OCI-LY1 (cell line): ENCODE data around the gene NR4A3.
A peak's percentile ranks its signal among the peaks of the same experiment; 100 is the strongest.

Experiments
- H2AFZ ChIP-seq: fragments of 200-600 bp; sonication (generic), shearing (Covaris generic); 2 replicates; pipeline ENCODE4 v1.6.0; 2014; ENCODE audit warnings: antibody characterized with exemption, mild to moderate bottlenecking, low read length
- H3F3A ChIP-seq: fragments of 200-600 bp; sonication (generic), shearing (Covaris generic); 2 replicates; pipeline ENCODE4 v1.6.0; 2014; ENCODE audit warnings: mild to moderate bottlenecking, antibody characterized with exemption, low read length, moderate library complexity; ENCODE audit not compliant: insufficient read depth
- H3K27ac ChIP-seq: fragments of 200-600 bp; sonication (generic); 2 replicates; pipeline ENCODE4 v1.5.1; 2014; ENCODE audit warnings: low read length, mixed run types, mild to moderate bottlenecking, low read depth; ENCODE audit not compliant: poor library complexity, severe bottlenecking
- H3K27me3 ChIP-seq: fragments of 200-600 bp; sonication (generic); 2 replicates; pipeline ENCODE4 v1.6.0; 2014; ENCODE audit warnings: antibody characterized with exemption, mild to moderate bottlenecking, low read length, moderate library complexity; ENCODE audit not compliant: insufficient read depth
- H3K36me3 ChIP-seq: fragments of 200-600 bp; sonication (generic); 2 replicates; pipeline ENCODE4 v1.6.1; 2014; ENCODE audit warnings: mild to moderate bottlenecking, antibody characterized with exemption, low read length, moderate library complexity, mixed read lengths; ENCODE audit not compliant: insufficient read depth
- H3K4me1 ChIP-seq: fragments of 200-600 bp; sonication (generic); 2 replicates; pipeline ENCODE4 v1.5.1; 2014; ENCODE audit warnings: mild to moderate bottlenecking, low read length, moderate library complexity; ENCODE audit not compliant: insufficient read depth, severe bottlenecking
- H3K4me2 ChIP-seq: fragments of 200-600 bp; sonication (generic), shearing (Covaris generic); 2 replicates; pipeline ENCODE4 v1.6.1; 2014; ENCODE audit warnings: low read length
- H3K4me3 ChIP-seq: fragments of 200-600 bp; sonication (generic); 2 replicates; pipeline ENCODE4 v1.5.1; 2014; ENCODE audit warnings: low read length, low read depth, mild to moderate bottlenecking, mixed read lengths; ENCODE audit not compliant: poor library complexity, severe bottlenecking
- H3K79me2 ChIP-seq: fragments of 200-600 bp; shearing (Covaris generic); 2 replicates; pipeline ENCODE4 v1.6.1; 2016; ENCODE audit warnings: mixed run types, low read length, mixed read lengths; ENCODE audit not compliant: insufficient read depth
- H3K9ac ChIP-seq: fragments of 200-600 bp; sonication (generic), shearing (Covaris generic); 2 replicates; pipeline ENCODE4 v1.6.1; 2014; ENCODE audit warnings: mild to moderate bottlenecking, low read length, mixed read lengths
- H3K9me2 ChIP-seq: fragments of 200-600 bp; sonication (generic), shearing (Covaris generic); 2 replicates; pipeline ENCODE4 v1.6.1; 2014; ENCODE audit warnings: low read depth, mild to moderate bottlenecking, low read length, mixed read lengths
- H3K9me3 ChIP-seq: fragments of 200-600 bp; shearing (Covaris generic); 2 replicates; pipeline ENCODE4 v1.6.1; 2014; ENCODE audit warnings: low read length, mixed read lengths
- H4K20me1 ChIP-seq: fragments of 200-600 bp; sonication (generic), shearing (Covaris generic); 2 replicates; pipeline ENCODE4 v1.6.0; 2016; ENCODE audit warnings: mild to moderate bottlenecking, low read length; ENCODE audit not compliant: insufficient read depth
- EZH2 ChIP-seq: fragments of 200-600 bp; sonication (generic), shearing (Covaris generic); IDR thresholded peaks from 2 replicates; pipeline ENCODE4 v1.8.0; 2017; ENCODE audit warnings: borderline replicate concordance, mixed run types, mild to moderate bottlenecking, antibody characterized with exemption, low read length, moderate library complexity, mixed read lengths
- TF ChIP-seq, protein P1 (sequence below): fragments of 200-600 bp; sonication (generic), shearing (Covaris generic); IDR thresholded peaks from 2 replicates; pipeline ENCODE4 v1.5.1; 2017; ENCODE audit warnings: mild to moderate bottlenecking, antibody characterized with exemption, low read length, moderate library complexity, mixed read lengths

The NR4A3 gene

DNA sequence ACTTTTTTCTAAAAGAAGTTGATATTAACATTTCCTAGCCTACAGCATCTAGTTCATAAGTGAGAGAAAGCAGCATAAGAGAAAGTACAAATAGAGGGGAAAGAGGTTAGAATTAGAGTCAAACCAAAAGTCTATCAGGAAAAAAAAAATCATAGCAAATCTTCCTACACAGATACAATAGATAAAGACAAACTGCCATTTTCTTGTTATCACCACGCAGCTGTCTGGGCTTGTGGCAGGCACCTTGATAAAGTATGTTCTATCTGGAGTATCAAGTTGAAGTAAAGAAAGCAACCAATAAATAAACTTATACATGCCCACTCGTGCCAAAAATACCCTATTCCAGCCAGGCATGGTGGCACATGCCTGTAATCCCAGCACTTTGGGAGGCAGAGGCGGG is 5.3 kb upstream of the NR4A3 start:
- H3K27me3 ChIP-seq = no peaks in the 10 kb centered on the region
- H3K79me2 ChIP-seq = no peaks in the 10 kb centered on the region
- H4K20me1 ChIP-seq = no peaks in the 10 kb centered on the region
- no peak overlapping the region for H3K4me3 ChIP-seq
- peaks cover 19% of the 10 kb centered on the region for H3K4me1 ChIP-seq
- H2AFZ ChIP-seq = no peak overlapping the region
- H3K9me2 ChIP-seq = no peaks in the 10 kb centered on the region
- no peaks in the 10 kb centered on the region for H3K9me3 ChIP-seq
- no peaks in the 10 kb centered on the region for H3K36me3 ChIP-seq
- TF ChIP-seq, protein P1, sequence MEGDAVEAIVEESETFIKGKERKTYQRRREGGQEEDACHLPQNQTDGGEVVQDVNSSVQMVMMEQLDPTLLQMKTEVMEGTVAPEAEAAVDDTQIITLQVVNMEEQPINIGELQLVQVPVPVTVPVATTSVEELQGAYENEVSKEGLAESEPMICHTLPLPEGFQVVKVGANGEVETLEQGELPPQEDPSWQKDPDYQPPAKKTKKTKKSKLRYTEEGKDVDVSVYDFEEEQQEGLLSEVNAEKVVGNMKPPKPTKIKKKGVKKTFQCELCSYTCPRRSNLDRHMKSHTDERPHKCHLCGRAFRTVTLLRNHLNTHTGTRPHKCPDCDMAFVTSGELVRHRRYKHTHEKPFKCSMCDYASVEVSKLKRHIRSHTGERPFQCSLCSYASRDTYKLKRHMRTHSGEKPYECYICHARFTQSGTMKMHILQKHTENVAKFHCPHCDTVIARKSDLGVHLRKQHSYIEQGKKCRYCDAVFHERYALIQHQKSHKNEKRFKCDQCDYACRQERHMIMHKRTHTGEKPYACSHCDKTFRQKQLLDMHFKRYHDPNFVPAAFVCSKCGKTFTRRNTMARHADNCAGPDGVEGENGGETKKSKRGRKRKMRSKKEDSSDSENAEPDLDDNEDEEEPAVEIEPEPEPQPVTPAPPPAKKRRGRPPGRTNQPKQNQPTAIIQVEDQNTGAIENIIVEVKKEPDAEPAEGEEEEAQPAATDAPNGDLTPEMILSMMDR = no peak
- TF ChIP-seq EZH2 = no peak
- peaks cover 4% of the 10 kb centered on the region; the same call in 1 of the 2 replicates for H3F3A ChIP-seq
- no peak overlapping the region for H3K27ac ChIP-seq
- no peak overlapping the region for H3K9ac ChIP-seq
- H3K4me2 ChIP-seq = no peak overlapping the region

DNA sequence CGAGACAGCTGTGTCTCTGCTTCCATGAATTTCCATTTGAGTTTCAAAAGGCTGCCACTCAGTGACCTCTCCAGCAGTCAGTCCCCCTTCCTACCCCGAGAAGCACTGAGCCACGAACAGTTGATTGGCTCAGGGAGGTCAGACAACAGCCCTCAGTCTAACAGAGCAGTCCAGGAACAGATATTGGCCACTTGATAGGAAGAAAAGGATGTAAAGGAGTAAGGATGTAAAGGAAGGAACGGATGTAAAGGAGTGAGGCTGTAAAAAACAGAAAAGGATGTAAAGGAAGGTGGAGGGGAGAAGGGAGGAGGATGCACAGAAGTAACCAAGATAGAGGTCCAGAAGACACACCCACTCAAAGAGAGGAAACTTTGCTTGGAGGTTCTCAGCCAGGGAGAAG is 3.2 kb upstream of the NR4A3 start:
- Histone ChIP-seq H3K9me2 (no peaks in the 10 kb centered on the region), H3K4me2 (peak overlapping the region; percentile 83), H3K27me3 (no peaks in the 10 kb centered on the region), H3F3A (peaks cover 4% of the 10 kb centered on the region; the same call in 1 of the 2 replicates), H3K9ac (peak overlapping the region; percentile 83), H4K20me1 (no peaks in the 10 kb centered on the region), H3K4me3 (peak overlapping the region; percentile 76), H3K36me3 (no peaks in the 10 kb centered on the region), H3K27ac (no peak overlapping the region), H3K4me1 (peaks cover 33% of the 10 kb centered on the region), H3K79me2 (no peaks in the 10 kb centered on the region), H2AFZ (no peak overlapping the region), H3K9me3 (no peaks in the 10 kb centered on the region)
- TF ChIP-seq EZH2 = no peak
- TF ChIP-seq, protein P1 = no peak

DNA sequence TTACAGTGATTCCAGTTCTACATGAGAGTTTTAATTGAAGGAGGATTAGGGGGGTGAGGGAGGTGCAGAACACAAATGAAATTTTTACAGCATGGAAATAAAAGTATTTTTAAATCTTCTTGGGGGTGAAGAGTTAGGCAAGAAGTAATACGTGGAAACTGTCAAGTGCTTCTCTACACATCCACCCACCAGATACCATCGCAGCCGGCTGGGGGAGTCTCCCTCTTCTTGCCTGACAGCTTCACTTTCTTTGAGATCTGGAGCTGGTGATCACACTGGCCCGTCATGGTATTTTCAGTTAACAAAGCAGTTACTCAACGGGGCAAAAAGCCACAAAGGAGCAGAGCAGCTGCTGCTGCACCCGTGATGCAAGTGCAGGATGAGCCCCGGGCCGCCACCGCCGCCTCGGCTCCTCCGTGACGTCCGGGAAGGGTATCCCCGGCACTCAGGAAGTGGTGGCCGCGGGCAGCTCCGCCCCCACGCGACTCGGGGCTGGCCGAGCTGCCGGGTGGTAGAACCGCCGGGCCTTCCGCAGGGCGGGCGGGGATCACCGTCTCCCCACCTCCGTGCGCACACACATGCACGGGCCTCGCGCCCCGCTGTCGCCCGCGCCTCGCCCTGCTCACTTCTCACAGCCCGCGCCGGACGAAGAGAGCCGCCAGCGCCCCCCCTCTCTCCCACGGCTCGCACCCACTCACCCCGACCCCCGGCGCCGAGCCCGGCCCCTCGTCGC is 2.4 kb upstream of the NR4A3 start:
- Histone ChIP-seq H3K4me2 (peak overlapping the region; percentile 83), H3K27me3 (no peaks in the 10 kb centered on the region), H3K4me1 (peaks cover 41% of the 10 kb centered on the region), H3K79me2 (no peaks in the 10 kb centered on the region), H3K27ac (peak overlapping the region; percentile 34), H4K20me1 (no peaks in the 10 kb centered on the region), H3K4me3 (peak overlapping the region; percentile 76), H3K9me3 (no peaks in the 10 kb centered on the region), H3K36me3 (no peaks in the 10 kb centered on the region), H3K9me2 (no peaks in the 10 kb centered on the region), H3F3A (peaks cover 4% of the 10 kb centered on the region; the same call in 1 of the 2 replicates), H2AFZ (no peak overlapping the region), H3K9ac (peak overlapping the region; percentile 83)
- TF ChIP-seq, protein P1 = no peak
- TF ChIP-seq EZH2 = no peak
